Prostate gland (tissue), 1 donor: Measurements from ENCODE around the gene UFC1.

Experiments
- POLR2A ChIP-seq: fragments of 450-650 bp; IDR thresholded peaks from one replicate; pipeline ENCODE4 v1.6.1; 2016; ENCODE audit warnings: antibody characterized with exemption, mild to moderate bottlenecking
- POLR2AphosphoS5 ChIP-seq: sonication (generic); formaldehyde crosslinking; IDR thresholded peaks from one replicate; pipeline ENCODE4 v1.6.1; 2017; ENCODE audit warnings: antibody characterized with exemption

GRCh38 chr1:161193561-161194235, 39.9 kb downstream of the UFC1 start:
- TF ChIP-seq POLR2A, result no peak
- TF ChIP-seq POLR2AphosphoS5, result no peak
